Esophagus muscularis mucosa (tissue), 4 donors: Measurements from ENCODE around the gene MAPK7. TPM values are rescaled to one million over a fixed set of nuclear protein-coding genes. Genes with fewer than 3 reads are reported as not detected.

Experiments
- DNase-seq: peaks from one replicate; pipeline ENCODE4 v3.0.0-alpha.2; 2017; ENCODE audit errors: extremely low spot score
- H3K27ac ChIP-seq, 4 donors: fragments of 200-600 bp; sonication (generic); replicated peaks in 1 of 4; 1 replicate in 3 of 4; 2 replicates in 1 of 4; pipeline ENCODE4 v1.5.1; 2016 to 2019; ENCODE audit warnings: mild to moderate bottlenecking in 1 of 4
- H3K27me3 ChIP-seq, 4 donors: fragments of 200-600 bp; sonication (generic); one replicate each; pipeline versions ENCODE4 v1.5.1 to v1.6.0; 2016 to 2019
- H3K36me3 ChIP-seq, 4 donors: fragments of 200-600 bp; sonication (generic); one replicate each; pipeline ENCODE4 v1.5.1; 2016 to 2019
- H3K4me1 ChIP-seq, 4 donors: fragments of 200-600 bp; sonication (generic); one replicate each; pipeline ENCODE4 v1.5.1; 2016 to 2019
- H3K4me3 ChIP-seq, 4 donors: fragments of 200-600 bp; sonication (generic); 1 replicate in 2 of 4; 2 replicates in 2 of 4; pipeline ENCODE4 v1.5.1; 2016 to 2019; ENCODE audit warnings: mild to moderate bottlenecking in 4 of 4, moderate library complexity in 1 of 4
- H3K9me3 ChIP-seq, 4 donors: fragments of 200-600 bp; sonication (generic); 1 replicate in 3 of 4; 2 replicates in 1 of 4; pipeline ENCODE4 v1.5.1; 2016 to 2019
- EP300 ChIP-seq: sonication (generic); formaldehyde crosslinking; IDR thresholded peaks from one replicate; pipeline ENCODE4 v1.6.1; 2017; ENCODE audit warnings: antibody characterized with exemption
- POLR2A ChIP-seq: fragments of 450-650 bp; IDR thresholded peaks from one replicate; pipeline ENCODE4 v1.6.1; 2017; ENCODE audit warnings: antibody characterized with exemption, moderate library complexity, mild to moderate bottlenecking, low read depth
- POLR2AphosphoS5 ChIP-seq, 2 donors: sonication (generic); formaldehyde crosslinking; IDR thresholded peaks; one replicate each; pipeline ENCODE4 v1.6.1; 2017; ENCODE audit warnings: antibody characterized with exemption in 2 of 2
- WGBS: methylation state at CpG from one replicate; pipeline ENCODE4 v1.1.5; 2018; 5-methylcytosine and 5-hydroxymethylcytosine counted together
- intact Hi-C: fragments of 100-400 bp; cut with DNase I; formaldehyde crosslinking; loops from one replicate; pipeline ENCODE4 v1.15.1; 2023
- total RNA-seq, 4 donors: library from RNA; depleted of rRNA; stranded (reverse); fragments of >200 nt; gene quantifications; one replicate each; pipeline versions ENCODE4 v1.1.0 to v1.2.1, GENCODE V29; 2016
- TF ChIP-seq, protein P1 (sequence below), 3 experiments: fragments of 200-600 bp in 2 of 3; fragments of 450-650 bp in 1 of 3; sonication (generic) in 2 of 3; IDR thresholded peaks; one replicate each; pipeline ENCODE4 v1.5.1; 2017 to 2019; ENCODE audit warnings: antibody characterized with exemption in 3 of 3, mild to moderate bottlenecking in 2 of 3, moderate library complexity in 1 of 3

The MAPK7 gene
- total RNA-seq, 4 donors from 2014 or later, result 26.3 to 41.4 (median 33.2) TPM

DNA sequence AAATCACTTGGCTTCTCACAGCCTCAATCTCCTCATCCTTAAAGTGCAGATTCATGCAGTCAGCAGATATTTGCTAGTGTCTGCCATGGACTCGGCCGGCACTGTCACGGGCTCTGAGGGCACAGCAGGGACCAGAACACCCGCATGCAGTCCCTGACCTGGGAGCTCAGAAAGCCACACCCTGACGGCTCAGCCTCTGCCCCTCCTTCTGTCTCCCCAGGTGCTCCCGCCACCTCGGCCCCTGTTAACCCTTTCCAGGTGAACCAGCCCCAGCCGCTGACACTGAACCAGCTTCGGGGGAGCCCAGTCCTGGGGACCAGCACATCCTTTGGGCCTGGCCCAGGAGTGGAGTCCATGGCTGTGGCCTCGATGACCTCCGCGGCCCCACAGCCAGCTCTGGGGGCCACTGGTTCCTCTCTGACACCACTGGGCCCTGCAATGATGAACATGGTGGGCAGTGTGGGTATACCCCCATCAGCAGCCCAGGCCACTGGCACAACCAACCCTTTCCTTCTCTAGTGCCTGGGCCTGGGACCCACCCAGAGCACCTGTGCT lies 44.5 kb upstream of the MAPK7 start:
- H3K36me3 ChIP-seq, result peaks cover 0 to 64% (median 43%) of the 10 kb centered on the region in 4 donors
- 93% methylated on average over 5 of the region's 12 CpGs for WGBS
- no peak overlapping the region for H3K4me3 ChIP-seq
- DNase-seq, result no peak
- H3K9me3 ChIP-seq, result no peaks in the 10 kb centered on the region
- no peak overlapping the region for H3K27ac ChIP-seq
- intact Hi-C loops, result no loop called here
- TF ChIP-seq POLR2A, result no peak
- TF ChIP-seq, protein P1, sequence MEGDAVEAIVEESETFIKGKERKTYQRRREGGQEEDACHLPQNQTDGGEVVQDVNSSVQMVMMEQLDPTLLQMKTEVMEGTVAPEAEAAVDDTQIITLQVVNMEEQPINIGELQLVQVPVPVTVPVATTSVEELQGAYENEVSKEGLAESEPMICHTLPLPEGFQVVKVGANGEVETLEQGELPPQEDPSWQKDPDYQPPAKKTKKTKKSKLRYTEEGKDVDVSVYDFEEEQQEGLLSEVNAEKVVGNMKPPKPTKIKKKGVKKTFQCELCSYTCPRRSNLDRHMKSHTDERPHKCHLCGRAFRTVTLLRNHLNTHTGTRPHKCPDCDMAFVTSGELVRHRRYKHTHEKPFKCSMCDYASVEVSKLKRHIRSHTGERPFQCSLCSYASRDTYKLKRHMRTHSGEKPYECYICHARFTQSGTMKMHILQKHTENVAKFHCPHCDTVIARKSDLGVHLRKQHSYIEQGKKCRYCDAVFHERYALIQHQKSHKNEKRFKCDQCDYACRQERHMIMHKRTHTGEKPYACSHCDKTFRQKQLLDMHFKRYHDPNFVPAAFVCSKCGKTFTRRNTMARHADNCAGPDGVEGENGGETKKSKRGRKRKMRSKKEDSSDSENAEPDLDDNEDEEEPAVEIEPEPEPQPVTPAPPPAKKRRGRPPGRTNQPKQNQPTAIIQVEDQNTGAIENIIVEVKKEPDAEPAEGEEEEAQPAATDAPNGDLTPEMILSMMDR (IDR thresholded peaks at IDR 0.05), result no peak
- TF ChIP-seq EP300, result no peak
- TF ChIP-seq POLR2AphosphoS5 (IDR thresholded peaks at IDR 0.05), result no peak
- no peaks in the 10 kb centered on the region for H3K27me3 ChIP-seq
- H3K4me1 ChIP-seq, result peaks cover 11 to 30% (median 17%) of the 10 kb centered on the region in 4 donors

DNA sequence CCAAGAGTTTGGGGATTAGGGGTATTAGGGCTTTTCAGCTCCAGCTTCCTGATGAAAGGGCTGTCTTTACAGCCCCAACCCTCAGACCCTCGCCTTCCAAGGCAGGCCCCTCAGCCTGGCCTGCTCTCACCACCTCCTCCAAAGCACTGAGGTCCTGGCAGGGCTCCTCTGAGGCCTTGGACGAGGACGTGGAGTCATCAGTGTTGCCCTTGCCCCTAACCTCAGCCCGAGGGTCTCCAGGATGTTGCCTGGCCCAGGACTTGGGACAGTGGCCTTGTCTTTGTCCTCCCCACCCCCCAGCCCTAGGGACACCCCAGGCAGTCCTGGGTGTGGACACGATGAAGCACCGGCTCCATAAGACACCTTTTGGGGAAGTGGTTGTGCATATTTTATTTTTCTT lies 44.0 kb upstream of the MAPK7 start:
- TF ChIP-seq EP300 (no peak), POLR2AphosphoS5 (IDR thresholded peaks at IDR 0.05) (no peak), POLR2A (no peak)
- TF ChIP-seq, protein P1 (IDR thresholded peaks at IDR 0.05), result no peak
- WGBS, result 88% methylated on average over 6 of the region's 6 CpGs
- intact Hi-C loops, result no loop called here
- H3K9me3 ChIP-seq, result no peaks in the 10 kb centered on the region
- no peak overlapping the region for H3K4me3 ChIP-seq
- peaks cover 0 to 59% (median 38%) of the 10 kb centered on the region in 4 donors for H3K36me3 ChIP-seq
- no peak for DNase-seq
- no peaks in the 10 kb centered on the region for H3K27me3 ChIP-seq
- peaks cover 11 to 30% (median 17%) of the 10 kb centered on the region in 4 donors for H3K4me1 ChIP-seq
- H3K27ac ChIP-seq, result no peak overlapping the region

DNA sequence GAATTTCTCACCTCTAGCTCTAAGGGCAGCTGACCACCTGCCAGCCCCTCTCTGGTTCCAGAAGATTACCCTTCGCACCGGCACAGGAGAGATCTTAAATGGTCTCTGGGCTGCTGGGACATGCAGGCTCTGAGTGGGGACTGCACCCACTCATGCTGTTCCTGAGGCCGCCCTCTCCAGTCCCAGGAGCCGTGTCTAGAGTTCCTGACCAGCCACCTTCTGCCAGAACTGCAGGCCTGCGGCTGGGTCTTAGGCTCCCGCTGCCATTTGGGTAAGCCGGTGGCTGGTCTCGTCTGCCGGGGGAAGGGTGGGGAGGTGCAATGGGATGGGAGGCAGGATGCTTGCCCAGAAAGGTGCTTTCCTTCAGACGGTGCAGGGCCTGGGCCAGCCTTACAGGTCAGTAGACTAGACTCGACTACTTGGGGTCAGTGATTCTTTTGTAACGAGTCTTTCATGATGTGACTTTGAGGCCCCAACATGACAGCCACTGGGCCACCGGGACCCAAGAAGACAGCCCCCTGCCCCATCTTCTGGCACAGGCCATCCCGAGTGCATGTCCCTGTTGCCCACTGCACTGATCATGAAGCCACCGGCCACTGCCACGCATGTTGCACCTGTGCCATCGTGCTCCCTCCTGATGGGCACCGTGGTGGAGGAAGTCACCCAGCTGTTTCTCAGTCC lies 42.2 kb upstream of the MAPK7 start:
- TF ChIP-seq EP300, result no peak
- TF ChIP-seq POLR2A, result no peak
- TF ChIP-seq POLR2AphosphoS5 (IDR thresholded peaks at IDR 0.05), result no peak
- TF ChIP-seq, protein P1 (IDR thresholded peaks at IDR 0.05), result no peak
- intact Hi-C loops, result no loop called here
- Histone ChIP-seq H3K4me1 (peaks cover 11 to 30% (median 17%) of the 10 kb centered on the region in 4 donors), H3K27me3 (no peaks in the 10 kb centered on the region), H3K9me3 (no peaks in the 10 kb centered on the region), H3K27ac (no peak overlapping the region), H3K36me3 (peaks cover 0 to 42% (median 30%) of the 10 kb centered on the region in 4 donors), H3K4me3 (no peak overlapping the region)
- no peak for DNase-seq
- WGBS, result 90% methylated on average over 16 of the region's 18 CpGs

DNA sequence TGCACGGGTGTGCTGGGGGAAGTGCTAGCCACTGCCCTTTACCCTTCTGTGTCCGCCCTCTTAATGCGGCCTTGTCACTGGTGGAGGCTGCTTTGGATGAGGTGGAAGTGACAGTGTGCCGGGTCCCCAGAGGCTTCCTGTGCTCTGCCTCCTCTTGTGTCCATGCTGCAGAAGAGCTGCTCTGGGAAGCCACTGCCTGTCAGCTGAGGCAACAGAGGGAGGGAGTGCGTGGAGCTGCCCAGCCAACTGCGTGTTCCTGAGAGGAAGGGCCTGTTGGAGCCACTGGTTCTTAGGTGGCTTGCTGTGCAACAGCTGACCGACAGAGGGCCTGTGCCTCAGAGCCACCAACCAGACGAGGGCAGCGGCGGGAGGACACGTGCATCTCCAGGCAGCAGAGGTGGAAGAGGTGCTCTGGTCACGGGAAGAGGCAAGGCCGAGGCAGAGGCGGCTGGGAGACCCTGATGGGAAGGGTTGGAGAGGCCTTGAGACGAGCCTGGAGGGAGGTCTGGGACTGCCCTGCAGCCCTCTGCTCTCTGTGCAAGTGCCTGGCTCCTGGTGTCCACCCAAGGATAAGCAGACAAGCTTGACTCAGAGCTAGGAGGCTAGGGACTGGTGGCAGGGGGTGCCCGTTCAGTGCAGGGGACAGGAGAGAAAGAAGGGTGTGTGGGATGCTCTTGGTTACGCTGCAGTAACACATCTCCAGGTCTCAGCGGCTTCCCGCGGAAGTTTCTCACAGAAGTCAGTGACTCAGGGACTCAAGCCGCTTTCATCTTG lies 41.2 kb upstream of the MAPK7 start:
- no peak for DNase-seq
- peaks cover 15 to 34% (median 21%) of the 10 kb centered on the region in 4 donors for H3K4me1 ChIP-seq
- peak overlapping the region in 1 of 4 donors; percentile 21 for H3K27ac ChIP-seq
- H3K27me3 ChIP-seq, result no peaks in the 10 kb centered on the region
- no peak overlapping the region for H3K4me3 ChIP-seq
- peaks cover 0 to 34% (median 23%) of the 10 kb centered on the region in 4 donors for H3K36me3 ChIP-seq
- intact Hi-C loops, result no loop called here
- H3K9me3 ChIP-seq, result no peaks in the 10 kb centered on the region
- TF ChIP-seq POLR2A (no peak), EP300 (no peak), POLR2AphosphoS5 (IDR thresholded peaks at IDR 0.05) (peak in 1 of 2 donors; percentile 40)
- TF ChIP-seq, protein P1 (IDR thresholded peaks at IDR 0.05), result peak in 2 of 3 experiments; percentile 62 to 66
- 48% methylated on average over 18 of the region's 21 CpGs for WGBS
